Endothelial cell of umbilical vein (primary cell): ENCODE data around the gene FUT6. TPM values are rescaled to one million over a fixed set of nuclear protein-coding genes. Genes with fewer than 3 reads are reported as not detected.

Experiments used
- BruUV-seq: library from RNA; stranded (reverse); fragments of 400-500 nt; replicated peaks from 2 replicates; lab custom pipeline; 2021; lab: Mats Ljungman, UMichigan
- CTCF ChIA-PET: fragments of 300-600, 350-600 bp; sonication (Branson Sonifier 250); formaldehyde crosslinking; loops from one replicate; lab custom pipeline; 2021; ENCODE audit warnings: antibody characterized with exemption, inconsistent platforms; lab: Charles Lee
- POLR2A ChIA-PET: fragments of 300-600, 350-600 bp; sonication (Branson Sonifier 250); formaldehyde crosslinking; loops from one replicate; lab custom pipeline; 2021; ENCODE audit warnings: antibody characterized with exemption, inconsistent platforms; lab: Charles Lee
- DNase-seq: peaks from one replicate; pipeline ENCODE4 v3.0.0-alpha.2; 2011; ENCODE audit warnings: low read depth, low spot score
- FAIRE-seq: peaks from 2 replicates; lab custom pipeline; 2011; peaks lifted over from hg19 to GRCh38; lab: Jason Lieb, UNC
- H2AFZ ChIP-seq: 2 replicates; pipeline ENCODE4 v1.6.0; 2012; ENCODE audit warnings: low read depth, low read length, control low read depth, inconsistent platforms
- H3K27ac ChIP-seq: 2 replicates; pipeline ENCODE4 v1.5.1; 2011; ENCODE audit warnings: low read depth, mild to moderate bottlenecking, control low read depth, low read length, moderate library complexity; ENCODE audit not compliant: insufficient read depth
- H3K27me3 ChIP-seq, 2 experiments: 2 replicates each; pipeline versions ENCODE4 v1.6.0 to v1.6.1; 2011; ENCODE audit warnings: low read length in 2 of 2, mixed read lengths in 1 of 2; ENCODE audit not compliant: control insufficient read depth in 2 of 2, insufficient read depth in 2 of 2
- H3K36me3 ChIP-seq, 2 experiments: 2 replicates in 1 of 2; 3 replicates in 1 of 2; pipeline ENCODE4 v1.5.1; 2011; ENCODE audit warnings: low read length in 2 of 2, mild to moderate bottlenecking in 1 of 2, moderate library complexity in 1 of 2; ENCODE audit not compliant: control insufficient read depth in 2 of 2, insufficient read depth in 2 of 2; ENCODE audit errors: extremely low read depth in 1 of 2
- H3K4me1 ChIP-seq: 3 replicates; pipeline ENCODE4 v1.5.1; 2011; ENCODE audit warnings: mild to moderate bottlenecking, low read length; ENCODE audit not compliant: control insufficient read depth, insufficient read depth; ENCODE audit errors: extremely low read depth
- H3K4me2 ChIP-seq: 2 replicates; pipeline ENCODE4 v1.6.1; 2011; ENCODE audit warnings: low read length, control low read depth, mixed read lengths; ENCODE audit not compliant: insufficient read depth
- H3K4me3 ChIP-seq, 3 experiments: fragments of 200-600 bp in 1 of 3; sonication (generic), shearing (Covaris generic) in 1 of 3; replicated peaks in 1 of 3; 2 replicates each; pipeline ENCODE4 v1.5.1; 2011 to 2016; ENCODE audit warnings: control low read depth in 3 of 3, low read length in 3 of 3, mild to moderate bottlenecking in 2 of 3, inconsistent platforms in 1 of 3, low read depth in 1 of 3, moderate library complexity in 1 of 3; ENCODE audit not compliant: insufficient read depth in 1 of 3
- H3K79me2 ChIP-seq: 2 replicates; pipeline ENCODE4 v1.6.0; 2012; ENCODE audit warnings: low read length, inconsistent platforms; ENCODE audit not compliant: control insufficient read depth, insufficient read depth
- H3K9ac ChIP-seq: replicated peaks from 2 replicates; pipeline ENCODE3; 2011; ENCODE audit warnings: low read length, control low read depth; ENCODE audit not compliant: insufficient read depth; ENCODE audit errors: extremely low read depth
- H3K9me1 ChIP-seq: replicated peaks from 3 replicates; pipeline ENCODE4 v1.6.0; 2011; ENCODE audit warnings: mild to moderate bottlenecking, low read length; ENCODE audit not compliant: control insufficient read depth, insufficient read depth; ENCODE audit errors: extremely low read depth
- H3K9me3 ChIP-seq: replicated peaks from 2 replicates; pipeline ENCODE4 v1.5.1; 2012; ENCODE audit warnings: low read length, inconsistent platforms; ENCODE audit not compliant: control insufficient read depth, insufficient read depth
- H4K20me1 ChIP-seq: replicated peaks from 2 replicates; pipeline ENCODE3; 2011; ENCODE audit warnings: mild to moderate bottlenecking, low read length; ENCODE audit not compliant: control insufficient read depth, insufficient read depth; ENCODE audit errors: extremely low read depth
- EZH2 ChIP-seq: IDR thresholded peaks from 2 replicates; pipeline ENCODE4 v1.6.1; 2012; ENCODE audit warnings: borderline replicate concordance, low read depth, mild to moderate bottlenecking, moderate library complexity, low read length, inconsistent platforms; ENCODE audit not compliant: severe bottlenecking
- FOS ChIP-seq: IDR thresholded peaks from 2 replicates; pipeline ENCODE4 v1.6.1; 2011; ENCODE audit warnings: mild to moderate bottlenecking, low read length, moderate library complexity, borderline replicate concordance; ENCODE audit not compliant: insufficient read depth
- GATA2 ChIP-seq: IDR thresholded peaks from 2 replicates; pipeline ENCODE4 v1.7.0; 2011; ENCODE audit warnings: low read depth, mild to moderate bottlenecking, moderate library complexity, mixed read lengths, low read length; ENCODE audit not compliant: insufficient read length, insufficient read depth
- JUN ChIP-seq: IDR thresholded peaks from 2 replicates; pipeline ENCODE4 v1.6.1; 2011; ENCODE audit warnings: borderline replicate concordance, low read depth; ENCODE audit not compliant: insufficient read length, insufficient read depth
- MAX ChIP-seq: IDR thresholded peaks from 2 replicates; pipeline ENCODE4 v1.6.1; 2011; ENCODE audit not compliant: insufficient read depth, insufficient read length
- MYC ChIP-seq: IDR thresholded peaks from one replicate; pipeline ENCODE4 v1.6.1; 2011; ENCODE audit warnings: mild to moderate bottlenecking, low read depth, low read length
- POLR2A ChIP-seq: IDR thresholded peaks from 2 replicates; pipeline ENCODE4 v1.6.1; 2012; ENCODE audit warnings: low read depth, mild to moderate bottlenecking, control low read depth, low read length
- POLR2AphosphoS5 ChIP-seq: IDR thresholded peaks from 2 replicates; pipeline ENCODE4 v1.6.1; 2012; ENCODE audit warnings: low read depth, mild to moderate bottlenecking, control low read depth, low read length, moderate library complexity; ENCODE audit not compliant: insufficient read depth
- dilution Hi-C: fragments of 300-500 bp; cut with MboI; formaldehyde crosslinking; loops from one replicate; pipeline ENCODE4 v1.15.0; 2019; ENCODE audit warnings: low sequenced_read_pairs; ENCODE audit not compliant: extremely low pct_ligation_motif_present
- intact Hi-C: fragments of 100-400 bp; cut with micrococcal nuclease; formaldehyde crosslinking; loops from one replicate; pipeline ENCODE4 v1.10.0; 2022
- polyA plus RNA-seq, 4 experiments: library from polyadenylated mRNA; depleted of rRNA in 3 of 4; stranded (reverse) in 3 of 4; unstranded in 1 of 4; fragments of >200 nt; gene quantifications; 2 replicates each; pipeline versions ENCODE4 v1.2.1 to v1.2.3, GENCODE V29; 2011 to 2012; ENCODE audit warnings: missing spikeins in 1 of 4
- total RNA-seq: library from RNA; stranded (reverse); gene quantifications from 2 replicates; pipeline ENCODE4 v1.2.3, GENCODE V29; 2021
- TF ChIP-seq, protein P1 (sequence below), 2 donors: IDR thresholded peaks; 1 replicate in 1 of 2; 2 replicates in 1 of 2; pipeline ENCODE4 v1.5.1; 2011; ENCODE audit warnings: low read length in 2 of 2, mild to moderate bottlenecking in 2 of 2, moderate library complexity in 2 of 2, control low read depth in 1 of 2, inconsistent platforms in 1 of 2, low read depth in 1 of 2; ENCODE audit not compliant: insufficient read depth in 1 of 2; ENCODE audit errors: extremely low read depth in 1 of 2

FUT6 gene
- total and polyA plus RNA-seq, 2 donors (not counting 3 experiments of a cell fraction or from before 2014, with no cell fraction given) = not detected

DNA sequence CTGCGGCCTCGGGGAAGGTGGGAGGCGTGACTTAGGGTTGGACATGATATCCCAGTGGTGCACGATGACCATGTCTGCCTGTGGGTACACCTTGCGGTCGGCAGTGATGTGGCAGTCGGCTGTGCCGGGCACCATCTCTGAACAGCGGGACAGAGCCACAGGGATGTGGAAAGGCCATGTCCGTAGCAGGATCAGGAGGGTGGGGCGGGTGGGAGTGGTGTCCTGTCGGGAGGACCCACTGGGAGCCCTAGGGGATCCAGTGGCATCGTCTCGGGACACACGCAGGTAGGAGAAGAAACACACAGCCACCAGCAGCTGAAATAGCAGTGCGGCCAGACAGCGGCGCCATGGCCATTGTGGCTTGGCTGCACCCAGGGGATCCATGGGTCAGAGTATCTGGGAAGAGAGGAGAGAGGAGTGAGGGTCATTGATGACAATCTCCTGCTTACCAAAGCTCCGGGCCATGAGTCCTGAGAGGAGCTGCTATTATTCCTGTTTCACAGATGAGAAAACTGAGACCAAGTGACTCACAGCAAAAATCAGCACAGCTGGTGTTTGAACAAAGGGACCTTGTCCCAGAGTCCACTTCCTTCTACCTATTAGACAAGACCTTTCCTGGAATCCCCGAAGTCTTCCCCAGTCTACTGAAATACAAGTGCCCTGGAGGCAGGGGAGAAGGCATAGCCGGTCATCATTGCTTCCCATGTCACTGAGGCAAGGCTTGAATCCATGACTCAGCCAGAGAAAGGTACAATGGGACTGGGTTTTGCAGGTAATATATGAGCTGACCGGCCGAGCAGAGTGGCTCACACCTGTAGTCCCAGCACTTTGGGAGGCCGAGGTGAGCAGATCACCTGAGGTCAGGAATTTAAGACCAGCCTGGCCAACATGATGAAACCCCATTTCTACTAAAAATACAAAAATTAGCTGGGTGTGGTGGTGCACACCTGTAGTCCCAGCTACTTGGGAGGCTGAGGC lies 5.2 kb upstream of the FUT6 start:
- dilution Hi-C loops (no loop called here), intact Hi-C loops (loop anchor here (5.0 kb wide), 1 partner anchor 43 kb away; no protein-coding TSS in a partner anchor)
- DNase-seq (no peak), FAIRE-seq (no peak)
- Histone ChIP-seq H3K4me2 (no peak overlapping the region), H3K79me2 (no peaks in the 10 kb centered on the region), H3K27ac (no peak overlapping the region), H3K9ac (no peak overlapping the region), H3K9me1 (no peaks in the 10 kb centered on the region), H3K9me3 (no peaks in the 10 kb centered on the region), H2AFZ (no peak overlapping the region), H4K20me1 (no peaks in the 10 kb centered on the region), H3K4me1 (no peaks in the 10 kb centered on the region), H3K4me3 (no peak overlapping the region), H3K36me3 (no peaks in the 10 kb centered on the region), H3K27me3 (no peaks in the 10 kb centered on the region)
- no TSS peak for BruUV-seq
- TF ChIP-seq POLR2A (no peak), FOS (no peak), EZH2 (no peak), MYC (no peak), MAX (no peak), GATA2 (no peak), JUN (no peak), POLR2AphosphoS5 (no peak)
- TF ChIP-seq, protein P1, sequence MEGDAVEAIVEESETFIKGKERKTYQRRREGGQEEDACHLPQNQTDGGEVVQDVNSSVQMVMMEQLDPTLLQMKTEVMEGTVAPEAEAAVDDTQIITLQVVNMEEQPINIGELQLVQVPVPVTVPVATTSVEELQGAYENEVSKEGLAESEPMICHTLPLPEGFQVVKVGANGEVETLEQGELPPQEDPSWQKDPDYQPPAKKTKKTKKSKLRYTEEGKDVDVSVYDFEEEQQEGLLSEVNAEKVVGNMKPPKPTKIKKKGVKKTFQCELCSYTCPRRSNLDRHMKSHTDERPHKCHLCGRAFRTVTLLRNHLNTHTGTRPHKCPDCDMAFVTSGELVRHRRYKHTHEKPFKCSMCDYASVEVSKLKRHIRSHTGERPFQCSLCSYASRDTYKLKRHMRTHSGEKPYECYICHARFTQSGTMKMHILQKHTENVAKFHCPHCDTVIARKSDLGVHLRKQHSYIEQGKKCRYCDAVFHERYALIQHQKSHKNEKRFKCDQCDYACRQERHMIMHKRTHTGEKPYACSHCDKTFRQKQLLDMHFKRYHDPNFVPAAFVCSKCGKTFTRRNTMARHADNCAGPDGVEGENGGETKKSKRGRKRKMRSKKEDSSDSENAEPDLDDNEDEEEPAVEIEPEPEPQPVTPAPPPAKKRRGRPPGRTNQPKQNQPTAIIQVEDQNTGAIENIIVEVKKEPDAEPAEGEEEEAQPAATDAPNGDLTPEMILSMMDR (IDR thresholded peaks at IDR 0.05; ENCODE audit: extremely low read depth in 1 of 2, insufficient read depth in 1 of 2, low read depth in 1 of 2, low read length in 2 of 2) = no peak
- ChIA-PET CTCF (interaction anchor here (0.9 kb wide), 1 partner anchor 40 kb away, joined by 3 read pairs; the partner anchor contains the start of gene NRTN), POLR2A (no interaction called here)
